ENCODE data around the gene SCFD2. TPM values are rescaled to one million over a fixed set of nuclear protein-coding genes. Genes with fewer than 3 reads are reported as not detected.
"Not testable (repeated sequence)": the region's sequence is repeated elsewhere in the genome, so short reads cannot be mapped to it uniquely, and the experiment has no call there.

SCFD2 gene
- polyA plus RNA-seq, 2 of the 4 experiments (the other 2 are of a cell fraction) = 7.6 to 10.8 TPM

DNA sequence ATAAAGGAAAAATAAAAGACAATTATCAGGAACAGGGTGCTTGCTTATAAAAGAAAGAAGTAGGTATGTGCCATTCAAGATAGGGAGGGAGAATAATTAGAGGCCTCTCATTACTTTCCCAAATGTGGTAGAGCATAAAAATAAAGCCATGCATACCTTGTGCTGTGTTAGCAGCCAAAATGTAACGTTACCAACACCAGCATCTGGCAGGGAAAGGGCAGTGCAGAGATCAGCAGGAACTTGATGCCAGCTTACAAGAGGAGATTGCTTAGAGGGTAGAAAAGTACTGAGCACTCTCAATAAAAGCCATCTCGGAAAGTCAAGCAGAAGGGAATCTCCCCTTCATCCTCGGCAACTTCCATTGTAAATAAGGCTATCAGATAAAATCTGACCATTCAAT lies 308.2 kb downstream of the SCFD2 start:
- ChIA-PET CTCF (no interaction called here), POLR2A (no interaction called here)
- Histone ChIP-seq H3K4me3 (no peak overlapping the region), H3K9me3 (no peaks in the 10 kb centered on the region), H3K4me2 (no peak overlapping the region), H3K4me1 (no peaks in the 10 kb centered on the region), H3K27ac (no peak overlapping the region)
- WGBS (ENCODE audit: missing lambda C conversion rate) = 92% methylated on average over 3 of the region's 3 CpGs
- TF ChIP-seq, protein P1, sequence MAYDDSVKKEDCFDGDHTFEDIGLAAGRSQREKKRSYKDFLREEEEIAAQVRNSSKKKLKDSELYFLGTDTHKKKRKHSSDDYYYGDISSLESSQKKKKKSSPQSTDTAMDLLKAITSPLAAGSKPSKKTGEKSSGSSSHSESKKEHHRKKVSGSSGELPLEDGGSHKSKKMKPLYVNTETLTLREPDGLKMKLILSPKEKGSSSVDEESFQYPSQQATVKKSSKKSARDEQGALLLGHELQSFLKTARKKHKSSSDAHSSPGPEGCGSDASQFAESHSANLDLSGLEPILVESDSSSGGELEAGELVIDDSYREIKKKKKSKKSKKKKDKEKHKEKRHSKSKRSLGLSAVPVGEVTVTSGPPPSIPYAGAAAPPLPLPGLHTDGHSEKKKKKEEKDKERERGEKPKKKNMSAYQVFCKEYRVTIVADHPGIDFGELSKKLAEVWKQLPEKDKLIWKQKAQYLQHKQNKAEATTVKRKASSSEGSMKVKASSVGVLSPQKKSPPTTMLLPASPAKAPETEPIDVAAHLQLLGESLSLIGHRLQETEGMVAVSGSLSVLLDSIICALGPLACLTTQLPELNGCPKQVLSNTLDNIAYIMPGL (CRISPR knock-in tag; IDR thresholded peaks at IDR 0.05; ENCODE audit: borderline replicate concordance) = no peak
- TF ChIP-seq, protein P2, sequence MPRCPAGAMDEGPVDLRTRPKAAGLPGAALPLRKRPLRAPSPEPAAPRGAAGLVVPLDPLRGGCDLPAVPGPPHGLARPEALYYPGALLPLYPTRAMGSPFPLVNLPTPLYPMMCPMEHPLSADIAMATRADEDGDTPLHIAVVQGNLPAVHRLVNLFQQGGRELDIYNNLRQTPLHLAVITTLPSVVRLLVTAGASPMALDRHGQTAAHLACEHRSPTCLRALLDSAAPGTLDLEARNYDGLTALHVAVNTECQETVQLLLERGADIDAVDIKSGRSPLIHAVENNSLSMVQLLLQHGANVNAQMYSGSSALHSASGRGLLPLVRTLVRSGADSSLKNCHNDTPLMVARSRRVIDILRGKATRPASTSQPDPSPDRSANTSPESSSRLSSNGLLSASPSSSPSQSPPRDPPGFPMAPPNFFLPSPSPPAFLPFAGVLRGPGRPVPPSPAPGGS (IDR thresholded peaks at IDR 0.05) = no peak
- TF ChIP-seq, protein P3, sequence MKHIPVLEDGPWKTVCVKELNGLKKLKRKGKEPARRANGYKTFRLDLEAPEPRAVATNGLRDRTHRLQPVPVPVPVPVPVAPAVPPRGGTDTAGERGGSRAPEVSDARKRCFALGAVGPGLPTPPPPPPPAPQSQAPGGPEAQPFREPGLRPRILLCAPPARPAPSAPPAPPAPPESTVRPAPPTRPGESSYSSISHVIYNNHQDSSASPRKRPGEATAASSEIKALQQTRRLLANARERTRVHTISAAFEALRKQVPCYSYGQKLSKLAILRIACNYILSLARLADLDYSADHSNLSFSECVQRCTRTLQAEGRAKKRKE (CRISPR knock-in tag; IDR thresholded peaks at IDR 0.05; ENCODE audit: low read depth) = no peak
- TF ChIP-seq RARB (CRISPR knock-in tag; IDR thresholded peaks at IDR 0.05) = no peak
- no peak for TF ChIP-seq ESRRA (IDR thresholded peaks at IDR 0.05; ENCODE audit: borderline replicate concordance, low read length)
- TF ChIP-seq CBX8 (IDR thresholded peaks at IDR 0.05) = no peak
- no peak for TF ChIP-seq HOXB5 (CRISPR knock-in tag; IDR thresholded peaks at IDR 0.05)
- no peak for TF ChIP-seq RNF2 (IDR thresholded peaks at IDR 0.05; ENCODE audit: borderline replicate concordance, low read depth)
- TF ChIP-seq CHD2 (IDR thresholded peaks at IDR 0.05; ENCODE audit: low read length, partially characterized antibody) = no peak
- no peak for TF ChIP-seq ZNF302 (CRISPR knock-in tag; IDR thresholded peaks at IDR 0.05)
- no peak for TF ChIP-seq NFE2L2 (conservative IDR thresholded peaks at IDR 0.05; ENCODE audit: low read length)
- no peak for TF ChIP-seq SMC3 (IDR thresholded peaks at IDR 0.05)
- no peak for TF ChIP-seq SREBF2 (IDR thresholded peaks at IDR 0.05)
- TF ChIP-seq FOSL2 (IDR thresholded peaks at IDR 0.05) = no peak
- TF ChIP-seq FOSL2 (CRISPR knock-in tag; IDR thresholded peaks at IDR 0.05) = no peak
- TF ChIP-seq RAD21 (conservative IDR thresholded peaks at IDR 0.05 in 1 of 2, IDR thresholded peaks at IDR 0.05 in 1 of 2) = no peak
- DNase-seq (ENCODE audit: low read depth in 1 of 2, low spot score in 1 of 2) (no peak), FAIRE-seq (no peak), ATAC-seq (no peak)

DNA sequence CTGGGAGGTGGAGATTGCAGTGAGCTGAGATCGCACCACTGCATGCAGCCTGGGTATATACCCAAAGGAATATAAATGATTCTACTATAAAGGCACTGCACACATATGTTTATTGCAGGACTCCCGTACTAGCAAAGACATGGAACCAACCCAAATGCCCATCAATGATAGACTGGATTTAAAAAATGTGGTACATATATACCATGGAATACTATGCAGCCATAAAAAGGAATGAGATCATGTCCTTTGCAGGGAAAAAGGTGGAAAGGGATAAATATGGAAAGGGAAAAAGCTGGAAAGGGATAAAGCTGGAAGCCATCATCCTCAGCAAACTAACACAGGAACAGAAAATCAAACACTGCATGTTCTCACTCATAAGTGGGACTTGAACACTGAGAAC lies 308.8 kb downstream of the SCFD2 start:
- not testable (repeated sequence) for FAIRE-seq

DNA sequence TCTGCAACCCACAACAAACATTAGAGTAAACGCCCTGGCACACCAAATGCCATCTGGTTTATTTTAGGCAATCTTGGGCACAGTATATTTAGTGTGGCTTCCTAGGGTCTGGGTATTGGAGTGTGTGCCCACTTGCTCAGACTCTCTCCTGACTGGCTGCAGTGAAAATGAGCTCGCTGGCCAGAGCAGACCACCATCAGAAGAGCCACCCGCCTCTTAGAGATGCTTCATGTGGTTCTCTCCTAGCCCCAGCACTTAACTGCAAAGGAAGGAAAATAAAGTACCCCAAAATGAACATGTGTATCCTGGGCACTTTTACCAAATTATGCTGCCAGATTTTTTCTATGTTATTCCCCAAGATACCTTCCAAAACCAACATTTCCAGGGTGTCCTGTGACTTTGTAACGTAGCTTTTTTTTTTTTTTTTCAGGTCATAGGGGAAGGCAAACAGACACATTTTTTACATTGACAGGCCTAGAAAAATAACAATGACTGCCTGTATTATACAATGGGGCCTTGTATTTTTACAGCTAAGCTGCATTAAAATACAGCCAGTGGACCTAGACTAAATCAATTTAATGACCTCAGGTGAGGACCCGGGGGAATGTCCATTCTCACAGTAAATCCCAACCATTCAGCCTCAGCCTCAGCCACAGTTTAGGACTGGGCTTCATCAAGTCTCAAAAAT lies 310.0 kb downstream of the SCFD2 start:
- DNase-seq (ENCODE audit: low read depth in 1 of 2, low spot score in 1 of 2) = no peak
- ATAC-seq = no peak
- FAIRE-seq = no peak
- 85% methylated on average over 5 of the region's 5 CpGs for WGBS (ENCODE audit: missing lambda C conversion rate)
- POLR2A ChIA-PET = no interaction called here
- no peak overlapping the region for H3K4me2 ChIP-seq
- CTCF ChIA-PET = no interaction called here
- no peaks in the 10 kb centered on the region for H3K9me3 ChIP-seq
- TF ChIP-seq HDAC2 (IDR thresholded peaks at IDR 0.05) (no peak), CBX8 (IDR thresholded peaks at IDR 0.05) (no peak), HOXA7 (CRISPR knock-in tag; IDR thresholded peaks at IDR 0.05) (no peak), CBX2 (IDR thresholded peaks at IDR 0.05; ENCODE audit: borderline replicate concordance, low read depth) (no peak), MAFK (IDR thresholded peaks at IDR 0.05; ENCODE audit: partially characterized antibody) (no peak), HOXB13 (CRISPR knock-in tag; IDR thresholded peaks at IDR 0.05; ENCODE audit: low read depth) (no peak), RFX5 (IDR thresholded peaks at IDR 0.05) (no peak), POLR2A (IDR thresholded peaks at IDR 0.05; ENCODE audit: low read length) (no peak)
- TF ChIP-seq, protein P4, sequence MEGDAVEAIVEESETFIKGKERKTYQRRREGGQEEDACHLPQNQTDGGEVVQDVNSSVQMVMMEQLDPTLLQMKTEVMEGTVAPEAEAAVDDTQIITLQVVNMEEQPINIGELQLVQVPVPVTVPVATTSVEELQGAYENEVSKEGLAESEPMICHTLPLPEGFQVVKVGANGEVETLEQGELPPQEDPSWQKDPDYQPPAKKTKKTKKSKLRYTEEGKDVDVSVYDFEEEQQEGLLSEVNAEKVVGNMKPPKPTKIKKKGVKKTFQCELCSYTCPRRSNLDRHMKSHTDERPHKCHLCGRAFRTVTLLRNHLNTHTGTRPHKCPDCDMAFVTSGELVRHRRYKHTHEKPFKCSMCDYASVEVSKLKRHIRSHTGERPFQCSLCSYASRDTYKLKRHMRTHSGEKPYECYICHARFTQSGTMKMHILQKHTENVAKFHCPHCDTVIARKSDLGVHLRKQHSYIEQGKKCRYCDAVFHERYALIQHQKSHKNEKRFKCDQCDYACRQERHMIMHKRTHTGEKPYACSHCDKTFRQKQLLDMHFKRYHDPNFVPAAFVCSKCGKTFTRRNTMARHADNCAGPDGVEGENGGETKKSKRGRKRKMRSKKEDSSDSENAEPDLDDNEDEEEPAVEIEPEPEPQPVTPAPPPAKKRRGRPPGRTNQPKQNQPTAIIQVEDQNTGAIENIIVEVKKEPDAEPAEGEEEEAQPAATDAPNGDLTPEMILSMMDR (IDR thresholded peaks at IDR 0.05) = no peak
- TF ChIP-seq, protein P5, sequence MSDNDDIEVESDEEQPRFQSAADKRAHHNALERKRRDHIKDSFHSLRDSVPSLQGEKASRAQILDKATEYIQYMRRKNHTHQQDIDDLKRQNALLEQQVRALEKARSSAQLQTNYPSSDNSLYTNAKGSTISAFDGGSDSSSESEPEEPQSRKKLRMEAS (IDR thresholded peaks at IDR 0.05) = no peak
- TF ChIP-seq, protein P1 (CRISPR knock-in tag; IDR thresholded peaks at IDR 0.05; ENCODE audit: borderline replicate concordance) = no peak
- H3K4me1 ChIP-seq = no peaks in the 10 kb centered on the region
- no peak overlapping the region for H3K4me3 ChIP-seq
- H3K27ac ChIP-seq = no peak overlapping the region

More for the DNA sequence above, 308.8 kb downstream of the SCFD2 start:
- DNase-seq (ENCODE audit: low read depth in 1 of 2, low spot score in 1 of 2); H3K9me3 ChIP-seq; ATAC-seq; H3K4me3 ChIP-seq; H3K27ac ChIP-seq; H3K4me1 ChIP-seq; H3K4me2 ChIP-seq; CTCF ChIA-PET; POLR2A ChIA-PET: not testable (repeated sequence)
- 89% methylated on average over 2 of the region's 2 CpGs for WGBS (ENCODE audit: missing lambda C conversion rate)
